Measurements from ENCODE around the gene OR2L5. TPM values are rescaled to one million over a fixed set of nuclear protein-coding genes. Genes with fewer than 3 reads are reported as not detected.

Gene OR2L5
- 3.4 TPM for total RNA-seq (ENCODE audit: insufficient read depth, low replicate concordance)

- DNase-seq (ENCODE audit: low spot score), result no peak
Measured at GRCh38 chr1:248013229-248013710, at the start of gene OR2L5. Gene OR2L5, plus strand, starts transcription at chr1:248013660. Its CDS starts 8,288 bp downstream, at chr1:248021948.

GRCh38 chr1:247964933-247965332, 48.5 kb upstream of the OR2L5 start, which contains the start of gene OR2AK2:
Gene OR2AK2, plus strand, starts transcription at chr1:247965233. Its CDS starts 144 bp downstream, at chr1:247965377.
- DNase-seq (ENCODE audit: low spot score), result no peak

- no peak for DNase-seq (ENCODE audit: low spot score)
Measured at GRCh38 chr1:247966532-247967204, 46.8 kb upstream of the OR2L5 start.

GRCh38 chr1:247992986-247993385, 20.5 kb upstream of the OR2L5 start:
- DNase-seq (ENCODE audit: low spot score), result no peak

GRCh38 chr1:247998811-247999210, 14.6 kb upstream of the OR2L5 start:
- DNase-seq (ENCODE audit: low spot score), result no peak

- no peak for DNase-seq (ENCODE audit: low spot score)
Measured at GRCh38 chr1:248000169-248000568, 13.3 kb upstream of the OR2L5 start.

GRCh38 chr1:248007778-248008177, 5.7 kb upstream of the OR2L5 start:
- no peak for DNase-seq (ENCODE audit: low spot score)

GRCh38 chr1:248009681-248010080, 3.8 kb upstream of the OR2L5 start:
- no peak for DNase-seq (ENCODE audit: low spot score)

- no peak for DNase-seq (ENCODE audit: low spot score)
Measured at GRCh38 chr1:248015803-248016202, 2.3 kb downstream of the OR2L5 start.

- DNase-seq (ENCODE audit: low spot score), result no peak
Measured at GRCh38 chr1:248029770-248030169, 16.3 kb downstream of the OR2L5 start, which contains the start of gene OR2L2. Gene OR2L2, plus strand, starts transcription at chr1:248030070. Its CDS starts 8,198 bp downstream, at chr1:248038268.

- DNase-seq (ENCODE audit: low spot score), result no peak
Measured at GRCh38 chr1:248045209-248045608, 31.7 kb downstream of the OR2L5 start.

GRCh38 chr1:248046536-248046935, 33.1 kb downstream of the OR2L5 start, which contains the start of gene OR2L3:
Gene OR2L3, plus strand, starts transcription at chr1:248046836. Its CDS starts 13,846 bp downstream, at chr1:248060682.
- DNase-seq (ENCODE audit: low spot score), result no peak

GRCh38 chr1:248047008-248047407, 33.5 kb downstream of the OR2L5 start:
- DNase-seq (ENCODE audit: low spot score), result no peak

- DNase-seq (ENCODE audit: low spot score), result no peak
Measured at GRCh38 chr1:248054671-248055070, 41.2 kb downstream of the OR2L5 start.

GRCh38 chr1:248055261-248055660, 41.8 kb downstream of the OR2L5 start:
- no peak for DNase-seq (ENCODE audit: low spot score)

GRCh38 chr1:248065071-248065470, 51.6 kb downstream of the OR2L5 start:
- DNase-seq (ENCODE audit: low spot score), result no peak

- DNase-seq (ENCODE audit: low spot score), result no peak
Measured at GRCh38 chr1:248065604-248066003, 52.1 kb downstream of the OR2L5 start.

Other genes starting within 250 kb of the OR2L5 start
- gene OR14A16, start 189.5 kb upstream of the OR2L5 start, total RNA-seq (ENCODE audit: insufficient read depth, low replicate concordance), result 2.6 TPM
- gene OR11L1, start 171.8 kb upstream of the OR2L5 start, total RNA-seq (ENCODE audit: insufficient read depth, low replicate concordance), result 0.96 TPM
- gene TRIM58, start 156.5 kb upstream of the OR2L5 start, total RNA-seq (ENCODE audit: insufficient read depth, low replicate concordance), result 7.7 TPM
- 5.5 TPM for gene OR2W3, start 118.1 kb upstream of the OR2L5 start, total RNA-seq (ENCODE audit: insufficient read depth, low replicate concordance)
- not detected for gene OR2T8, start 93.4 kb upstream of the OR2L5 start, total RNA-seq (ENCODE audit: insufficient read depth, low replicate concordance)
- gene OR2AJ1, start 88.8 kb upstream of the OR2L5 start, total RNA-seq (ENCODE audit: insufficient read depth, low replicate concordance), result 5.3 TPM
- not detected for gene OR2L8, start 64.8 kb upstream of the OR2L5 start, total RNA-seq (ENCODE audit: insufficient read depth, low replicate concordance)
- gene OR2AK2, start 48.4 kb upstream of the OR2L5 start, total RNA-seq (ENCODE audit: insufficient read depth, low replicate concordance), result not detected
- gene OR2L2, start 16.4 kb downstream of the OR2L5 start, total RNA-seq (ENCODE audit: insufficient read depth, low replicate concordance), result 8.9 TPM
- 3.6 TPM for gene OR2L3, start 33.2 kb downstream of the OR2L5 start, total RNA-seq (ENCODE audit: insufficient read depth, low replicate concordance)
- gene OR2L13, start 81.5 kb downstream of the OR2L5 start, total RNA-seq (ENCODE audit: insufficient read depth, low replicate concordance), result 3.1 TPM
- 3.6 TPM for gene OR2M5, start 131.5 kb downstream of the OR2L5 start, total RNA-seq (ENCODE audit: insufficient read depth, low replicate concordance)
- 4.8 TPM for gene OR2M2, start 161.2 kb downstream of the OR2L5 start, total RNA-seq (ENCODE audit: insufficient read depth, low replicate concordance)
- 1.2 TPM for gene OR2M3, start 183.6 kb downstream of the OR2L5 start, total RNA-seq (ENCODE audit: insufficient read depth, low replicate concordance)
- gene OR2M4, start 217.8 kb downstream of the OR2L5 start, total RNA-seq (ENCODE audit: insufficient read depth, low replicate concordance), result 5.5 TPM

All from umbilical cord (tissue), 2 donors.